DOHH2 (cell line): ENCODE results near the gene CCDC170.

Experiments used
- CTCF ChIP-seq: fragments of 200-600 bp; sonication (generic); IDR thresholded peaks from one replicate; pipeline ENCODE4 v1.5.1; 2014; ENCODE audit warnings: antibody characterized with exemption, mild to moderate bottlenecking, low read depth, low read length; ENCODE audit not compliant: poor library complexity, severe bottlenecking
- EZH2phosphoT487 ChIP-seq: fragments of 200-600 bp; sonication (generic); IDR thresholded peaks from 2 replicates; pipeline ENCODE4 v1.6.1; 2017; ENCODE audit warnings: borderline replicate concordance, mild to moderate bottlenecking, antibody characterized with exemption, low read length, moderate library complexity, mixed read lengths

DNA sequence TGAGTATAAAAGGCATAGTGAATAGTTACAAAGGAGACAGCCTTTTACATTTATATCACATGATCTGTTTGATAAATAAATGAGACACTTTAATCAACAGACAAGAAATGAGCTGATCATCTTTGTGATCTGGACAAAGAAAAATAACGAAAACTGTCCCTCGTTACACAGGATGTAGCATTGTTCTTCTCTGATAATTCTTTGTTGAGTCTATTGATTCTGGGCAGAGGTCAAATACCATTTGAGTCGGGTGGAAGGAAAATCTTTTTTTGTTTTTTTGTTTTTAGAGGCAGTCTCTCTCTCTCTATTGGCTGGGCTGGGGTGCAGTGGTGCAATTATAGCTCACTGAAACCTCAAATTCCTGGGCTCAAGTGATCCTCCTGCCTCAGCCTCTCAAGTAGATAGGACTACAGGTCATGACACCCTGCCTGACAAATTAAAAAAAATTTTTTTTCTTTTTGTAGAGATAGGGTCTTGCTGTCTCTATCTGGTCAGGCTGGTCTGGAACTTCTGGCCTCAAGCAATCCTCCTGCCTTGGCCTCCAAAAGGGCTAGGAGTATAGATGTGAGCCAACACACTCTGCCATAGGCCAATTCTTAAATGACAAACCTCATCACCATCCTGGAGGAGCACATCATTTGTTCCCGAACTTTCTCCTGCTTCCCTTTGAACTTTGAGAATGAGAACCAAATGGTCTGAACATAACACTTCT lies 41.8 kb downstream of the CCDC170 start:
- no peak for TF ChIP-seq CTCF
- no peak for TF ChIP-seq EZH2phosphoT487
